HG03469 (cell line): ENCODE data around the gene RANBP9.

Experiments
- ATAC-seq: cut with Tn5 transposase; IDR thresholded peaks from one replicate; pipeline ENCODE4 v1.9.1; 2021; ENCODE audit warnings: mild to moderate bottlenecking, moderate library complexity, moderate number of reproducible peaks; ENCODE audit not compliant: unreplicated experiment

The RANBP9 gene

GRCh38 chr6:13711324-13711732 is 307 bp downstream of the RANBP9 start:
- no peak for ATAC-seq

DNA sequence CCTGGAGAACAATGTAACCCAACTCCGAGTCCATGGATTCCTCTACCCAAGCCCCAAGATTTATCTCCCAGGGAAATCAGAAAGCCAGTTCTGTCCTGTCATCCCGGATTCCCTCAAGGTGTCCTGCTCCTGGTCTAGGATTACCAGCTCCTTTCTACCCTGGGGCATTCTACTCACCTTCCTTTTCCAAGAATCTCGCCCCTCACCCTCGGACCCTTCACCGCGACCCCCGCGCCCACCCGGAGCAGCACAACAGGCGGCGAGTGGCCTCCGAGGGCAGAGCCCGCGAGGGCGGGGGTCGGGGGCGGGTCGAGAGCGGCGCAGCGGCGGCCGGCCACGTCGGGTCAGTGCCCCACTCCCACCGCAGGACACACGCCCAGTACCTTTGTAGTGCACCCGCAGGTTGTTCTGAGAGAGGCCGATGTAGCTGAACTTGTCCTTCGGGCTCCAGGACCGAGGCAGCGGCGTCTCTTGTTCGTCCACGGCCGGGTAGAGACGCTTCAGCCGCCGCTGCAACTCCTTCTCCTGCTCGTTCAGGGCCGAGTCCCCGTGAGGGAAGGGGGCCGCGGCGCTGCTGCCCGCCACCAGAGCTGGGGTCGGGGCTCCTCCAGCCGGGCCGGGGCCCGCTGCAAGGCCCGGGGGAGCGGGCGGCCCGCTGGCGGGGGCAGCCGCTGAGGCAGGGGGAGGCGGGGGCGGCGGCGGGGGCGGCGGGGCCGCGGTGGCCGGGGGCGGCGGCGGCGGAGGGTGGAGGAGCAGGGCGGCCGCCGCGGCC is 897 bp downstream of the RANBP9 start:
- peak; percentile 6 for ATAC-seq

GRCh38 chr6:13709689-13710551 is 1.7 kb downstream of the RANBP9 start:
- no peak for ATAC-seq

GRCh38 chr6:13708736-13709135 is 2.9 kb downstream of the RANBP9 start:
- ATAC-seq = no peak

DNA sequence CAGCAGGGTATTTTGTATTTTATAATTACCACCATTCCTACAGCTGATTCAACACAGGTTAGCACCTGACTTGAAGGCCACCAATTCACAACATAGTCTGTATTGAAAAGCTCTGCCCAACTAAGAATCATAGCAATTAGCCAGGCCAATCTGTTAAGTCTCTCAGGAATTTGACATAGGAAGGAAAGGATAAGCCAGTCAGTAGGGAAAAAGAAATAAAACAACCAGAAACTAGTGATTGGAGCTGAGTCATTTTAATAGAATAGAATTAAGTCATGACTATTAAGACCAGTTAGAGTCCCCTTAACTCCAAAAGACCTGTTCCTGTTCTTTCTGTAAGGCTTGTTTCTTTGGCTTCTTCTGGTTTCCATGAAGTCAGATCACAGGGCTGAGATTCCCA is 8.1 kb downstream of the RANBP9 start:
- ATAC-seq = no peak

GRCh38 chr6:13702809-13703302 is 8.8 kb downstream of the RANBP9 start:
- no peak for ATAC-seq

- no peak for ATAC-seq
These were observed 11.4 kb downstream of the RANBP9 start for GRCh38 chr6:13700232-13700631.

DNA sequence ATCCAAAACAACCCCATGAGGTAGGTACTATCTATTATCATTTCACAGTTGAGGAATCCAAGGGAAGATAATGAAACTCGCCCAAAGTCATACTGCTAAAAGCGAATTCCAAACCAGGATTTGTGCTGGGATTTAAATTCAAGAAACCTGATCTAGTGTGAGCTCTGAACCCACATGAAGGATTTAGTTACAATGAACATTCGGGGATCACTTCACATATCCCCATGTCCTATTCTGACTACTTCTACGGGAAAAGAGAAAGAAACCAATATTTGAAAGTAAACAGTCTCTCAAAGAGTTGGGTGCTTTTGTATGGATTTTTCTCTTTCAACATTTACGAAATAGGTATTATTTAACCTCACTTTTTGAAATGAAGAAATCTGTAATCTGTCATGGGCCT is 12.9 kb downstream of the RANBP9 start:
- no peak for ATAC-seq

DNA sequence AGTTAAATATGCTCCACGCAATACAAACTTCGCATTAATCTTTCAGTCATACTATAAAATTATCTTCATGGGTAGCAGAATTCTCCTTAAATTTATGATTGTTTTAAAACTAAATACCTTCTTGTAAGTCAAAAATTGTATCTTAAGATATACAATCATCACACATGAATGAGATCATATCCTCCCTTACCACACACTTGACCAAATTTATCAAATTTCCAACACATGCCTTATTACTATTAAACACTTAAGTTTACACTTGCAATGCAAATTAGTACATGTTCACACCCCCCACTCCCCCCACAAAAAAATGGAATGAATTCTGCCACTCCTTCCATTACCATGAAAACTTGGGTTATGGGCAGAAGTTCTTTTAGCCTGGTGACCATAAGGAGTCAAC is 13.8 kb downstream of the RANBP9 start:
- no peak for ATAC-seq

DNA sequence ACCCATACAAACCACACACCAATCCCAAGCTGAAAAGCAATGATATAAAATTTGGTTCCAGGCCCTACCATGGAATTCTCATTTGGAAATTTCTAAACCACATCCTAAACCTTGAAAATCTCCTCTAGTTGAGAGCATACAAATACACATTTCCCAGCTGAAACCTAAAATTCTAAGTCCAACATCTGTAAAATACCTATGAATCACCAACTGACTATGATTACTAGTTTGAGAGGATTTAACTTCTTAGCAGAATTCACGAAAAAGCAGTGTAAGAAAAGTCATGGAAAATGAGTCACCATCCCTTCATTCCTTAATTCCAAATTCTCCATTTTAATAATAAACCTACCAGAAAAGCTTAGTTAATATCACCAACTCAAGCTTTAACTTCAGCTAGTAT is 15.4 kb downstream of the RANBP9 start:
- ATAC-seq = no peak

- no peak for ATAC-seq
These were observed 16.4 kb downstream of the RANBP9 start for GRCh38 chr6:13695252-13695651.

- no peak for ATAC-seq
These were observed 17.1 kb downstream of the RANBP9 start for GRCh38 chr6:13694562-13694961.

GRCh38 chr6:13689511-13690256 is 22.0 kb downstream of the RANBP9 start:
- no peak for ATAC-seq

DNA sequence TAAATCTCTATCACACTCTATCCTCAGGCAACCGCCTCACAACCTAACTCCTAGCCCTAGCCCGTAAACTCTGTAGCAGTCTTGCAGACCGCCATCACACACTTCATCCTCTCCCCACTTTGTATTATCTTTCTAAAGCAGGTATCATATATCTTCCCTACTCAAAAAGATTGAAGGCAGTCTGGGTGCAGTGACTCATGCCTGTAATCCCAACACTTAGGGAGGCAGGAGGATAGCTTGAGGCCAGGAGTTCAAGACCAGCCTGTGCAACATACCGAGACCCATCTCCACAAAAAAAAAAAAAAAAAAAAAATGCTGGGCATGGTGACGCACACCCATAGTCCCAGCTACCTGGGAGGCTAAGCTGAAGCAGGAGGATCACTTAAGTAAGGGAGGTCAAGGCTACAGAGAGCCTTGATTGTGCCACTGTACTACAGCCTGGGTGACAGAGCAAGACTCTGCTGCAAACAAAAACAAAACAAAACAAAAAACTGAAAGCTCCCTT is 22.9 kb downstream of the RANBP9 start:
- ATAC-seq = no peak

DNA sequence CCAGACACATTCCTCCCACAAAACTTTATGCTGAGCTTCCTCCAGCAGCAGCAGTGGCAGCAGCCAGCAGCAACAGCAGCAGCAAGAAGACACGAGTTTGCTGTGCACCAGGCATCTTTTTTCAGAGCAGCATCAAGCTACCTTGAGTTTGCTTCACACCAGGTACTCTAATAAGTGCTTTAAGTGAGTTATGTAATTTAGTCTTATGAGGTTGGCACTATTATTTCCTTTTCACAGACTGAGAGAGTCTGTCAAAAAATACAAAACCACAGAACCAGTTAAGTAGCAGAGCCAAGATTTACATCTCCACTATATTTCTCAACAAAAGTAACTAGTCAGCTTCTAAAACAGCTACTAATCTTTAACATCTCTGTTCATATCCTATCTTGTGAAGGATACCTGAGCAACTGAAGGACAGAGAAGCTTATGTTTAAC is 23.7 kb downstream of the RANBP9 start:
- ATAC-seq = no peak

- ATAC-seq = no peak
These were observed 26.8 kb downstream of the RANBP9 start for GRCh38 chr6:13684855-13685254.

GRCh38 chr6:13683038-13683437 is 28.6 kb downstream of the RANBP9 start:
- no peak for ATAC-seq

GRCh38 chr6:13682346-13682745 is 29.3 kb downstream of the RANBP9 start:
- ATAC-seq = no peak

DNA sequence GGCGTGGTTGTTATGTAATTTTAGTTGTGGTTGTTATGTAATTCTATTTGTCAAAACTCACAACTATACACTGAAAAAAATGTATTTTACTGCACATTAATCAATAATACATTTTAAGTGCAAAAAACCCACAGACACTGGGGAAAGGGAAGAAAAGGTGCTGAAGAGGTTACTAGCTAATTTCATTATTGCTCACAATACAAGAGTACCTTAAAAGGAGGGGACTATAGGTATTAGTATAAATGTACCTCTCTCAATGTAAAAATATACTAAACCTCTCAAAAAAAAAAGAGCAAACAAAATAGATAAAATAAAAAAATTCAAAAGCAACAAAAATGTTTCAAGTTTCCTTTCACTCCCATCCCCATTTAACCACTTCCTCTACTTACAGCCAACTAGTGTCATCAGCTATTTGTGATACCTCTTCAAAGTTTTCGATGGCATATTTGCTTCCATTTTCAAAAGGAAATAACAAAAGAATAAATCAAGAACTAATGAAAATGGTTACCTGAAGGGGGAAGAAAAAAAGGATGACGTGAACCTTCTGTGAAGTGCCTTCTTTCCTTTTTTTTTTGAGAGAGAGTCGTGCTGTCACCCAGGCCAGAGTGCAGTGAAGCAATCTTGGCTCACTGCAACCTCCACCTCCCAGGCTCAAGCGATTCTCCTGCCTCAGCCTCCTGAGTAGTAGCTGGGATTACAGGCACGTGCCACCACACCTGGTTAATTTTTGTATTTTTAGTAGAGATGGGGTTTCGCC is 30.2 kb downstream of the RANBP9 start:
- ATAC-seq = no peak

- no peak for ATAC-seq
These were observed 31.1 kb downstream of the RANBP9 start for GRCh38 chr6:13680448-13680968.
